ENCODE measurements around the gene KRTAP12-3.

DNA sequence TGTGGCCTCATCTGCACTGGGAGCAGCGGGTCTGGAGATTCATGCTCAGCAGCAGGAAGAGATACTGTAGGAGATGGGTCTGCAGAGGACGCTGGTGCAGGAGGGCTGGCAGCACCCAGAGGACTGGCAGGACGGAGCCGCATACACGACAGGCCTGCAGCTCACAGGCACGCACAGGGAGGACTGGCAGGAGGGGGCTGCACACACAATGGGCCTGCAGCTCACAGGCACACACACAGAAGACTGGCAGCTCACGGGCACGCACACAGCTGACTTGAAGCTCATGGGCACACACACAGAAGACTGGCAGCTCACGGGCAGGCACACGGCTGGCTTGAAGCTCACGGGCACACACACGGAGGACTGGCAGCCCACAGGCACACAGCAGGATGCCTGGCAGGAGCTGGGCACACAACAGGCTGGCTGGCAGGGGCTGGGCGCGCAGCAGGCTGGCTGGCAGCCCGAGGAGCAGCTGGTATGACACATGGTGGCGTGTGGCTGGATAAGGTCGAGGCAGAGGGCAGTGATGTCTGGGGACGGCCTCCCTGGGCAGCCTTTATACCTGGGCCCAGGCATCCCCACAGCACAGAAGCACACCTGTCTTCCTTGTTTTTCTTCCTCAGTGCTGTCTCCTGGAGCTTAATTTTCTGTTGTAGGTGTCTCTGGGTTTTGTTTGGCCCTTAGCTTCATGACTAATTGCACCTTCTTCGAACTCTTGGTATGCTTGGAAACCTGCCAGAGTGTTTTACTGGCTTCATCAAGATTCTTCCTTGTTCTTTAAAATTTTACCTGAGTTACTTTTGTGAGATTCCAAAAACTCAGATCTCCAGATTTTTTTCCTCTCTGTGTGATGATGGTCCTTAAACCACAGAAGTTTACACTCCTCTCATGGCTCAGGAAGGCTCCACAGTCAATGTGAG lies 8.9 kb downstream of the KRTAP12-3 start, which contains the start of gene KRTAP12-2:
- TF ChIP-seq, protein P1, sequence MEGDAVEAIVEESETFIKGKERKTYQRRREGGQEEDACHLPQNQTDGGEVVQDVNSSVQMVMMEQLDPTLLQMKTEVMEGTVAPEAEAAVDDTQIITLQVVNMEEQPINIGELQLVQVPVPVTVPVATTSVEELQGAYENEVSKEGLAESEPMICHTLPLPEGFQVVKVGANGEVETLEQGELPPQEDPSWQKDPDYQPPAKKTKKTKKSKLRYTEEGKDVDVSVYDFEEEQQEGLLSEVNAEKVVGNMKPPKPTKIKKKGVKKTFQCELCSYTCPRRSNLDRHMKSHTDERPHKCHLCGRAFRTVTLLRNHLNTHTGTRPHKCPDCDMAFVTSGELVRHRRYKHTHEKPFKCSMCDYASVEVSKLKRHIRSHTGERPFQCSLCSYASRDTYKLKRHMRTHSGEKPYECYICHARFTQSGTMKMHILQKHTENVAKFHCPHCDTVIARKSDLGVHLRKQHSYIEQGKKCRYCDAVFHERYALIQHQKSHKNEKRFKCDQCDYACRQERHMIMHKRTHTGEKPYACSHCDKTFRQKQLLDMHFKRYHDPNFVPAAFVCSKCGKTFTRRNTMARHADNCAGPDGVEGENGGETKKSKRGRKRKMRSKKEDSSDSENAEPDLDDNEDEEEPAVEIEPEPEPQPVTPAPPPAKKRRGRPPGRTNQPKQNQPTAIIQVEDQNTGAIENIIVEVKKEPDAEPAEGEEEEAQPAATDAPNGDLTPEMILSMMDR (IDR thresholded peaks at IDR 0.05): no peak
- no peak for TF ChIP-seq POLR2A (IDR thresholded peaks at IDR 0.05)
- TF ChIP-seq EP300 (IDR thresholded peaks at IDR 0.05): no peak

All from tibial nerve (tissue), 4 donors.